IMR-90 (cell line): ENCODE measurements around the gene PLBD2. TPM values are rescaled to one million over a fixed set of nuclear protein-coding genes. Genes with fewer than 3 reads are reported as not detected.

Experiments used
- ATAC-seq: fragments of 200-7000 bp; cut with Tn5 transposase; 2 replicates; pipeline ENCODE4 v1.9.1; 2020; ENCODE audit warnings: low read depth, mild to moderate bottlenecking, moderate library complexity
- BruUV-seq: library from RNA; stranded (reverse); fragments of 400-500 nt; replicated peaks from 2 replicates; lab custom pipeline; 2021; lab: Mats Ljungman, UMichigan
- CTCF ChIA-PET: fragments of 300-600 bp; formaldehyde crosslinking; extraction: SDS; loops from one replicate; lab custom pipeline; 2021; ENCODE audit warnings: antibody characterized with exemption; lab: Yijun Ruan, JAX
- POLR2A ChIA-PET: fragments of 300-600 bp; sonication (Branson Sonifier 250); formaldehyde crosslinking; loops from one replicate; lab custom pipeline; 2022; ENCODE audit warnings: antibody characterized with exemption; ENCODE audit not compliant: unreplicated experiment; lab: Charles Lee
- DNase-seq: peaks from one replicate; pipeline ENCODE4 v3.0.0; 2013
- H2AFZ ChIP-seq: replicated peaks from 2 replicates; pipeline ENCODE3; 2013; ENCODE audit warnings: low read length, mild to moderate bottlenecking; ENCODE audit not compliant: poor library complexity
- H2AK5ac ChIP-seq: 2 replicates; pipeline ENCODE4 v1.6.1; 2013; ENCODE audit warnings: low read depth, low read length, inconsistent platforms
- H2AK9ac ChIP-seq: replicated peaks from 2 replicates; pipeline ENCODE3; 2013; ENCODE audit warnings: mild to moderate bottlenecking, low read depth, low read length, moderate library complexity; ENCODE audit not compliant: poor library complexity
- H2BK120ac ChIP-seq: 2 replicates; pipeline ENCODE4 v1.6.1; 2013; ENCODE audit warnings: low read depth, low read length, inconsistent platforms
- H2BK15ac ChIP-seq: 3 replicates; pipeline ENCODE4 v1.6.1; 2013; ENCODE audit warnings: low read depth, low read length, inconsistent platforms
- H2BK20ac ChIP-seq: 2 replicates; pipeline ENCODE4 v1.6.1; 2013; ENCODE audit warnings: low read depth, mild to moderate bottlenecking, inconsistent platforms, low read length, moderate library complexity
- H2BK5ac ChIP-seq: 2 replicates; pipeline ENCODE4 v1.6.1; 2013; ENCODE audit warnings: mild to moderate bottlenecking, low read depth, low read length, inconsistent platforms; ENCODE audit not compliant: poor library complexity, severe bottlenecking
- H3K14ac ChIP-seq: replicated peaks from 2 replicates; pipeline ENCODE4 v1.6.1; 2013; ENCODE audit warnings: low read depth, low read length, inconsistent platforms
- H3K18ac ChIP-seq: 2 replicates; pipeline ENCODE4 v1.6.1; 2013; ENCODE audit warnings: low read depth, low read length, control low read depth
- H3K23ac ChIP-seq: 2 replicates; pipeline ENCODE4 v1.6.1; 2013; ENCODE audit warnings: low read depth, low read length, inconsistent platforms
- H3K27ac ChIP-seq: 2 replicates; pipeline ENCODE4 v1.5.1; 2013; ENCODE audit warnings: mild to moderate bottlenecking, control low read depth, low read length; ENCODE audit not compliant: insufficient read depth
- H3K27me3 ChIP-seq: 2 replicates; pipeline ENCODE4 v1.6.1; 2013; ENCODE audit warnings: low read length; ENCODE audit not compliant: control insufficient read depth, insufficient read depth
- H3K36me3 ChIP-seq: 2 replicates; pipeline ENCODE4 v1.6.1; 2013; ENCODE audit warnings: low read length, mixed read lengths; ENCODE audit not compliant: control insufficient read depth, insufficient read depth
- H3K4ac ChIP-seq: 2 replicates; pipeline ENCODE4 v1.6.1; 2013; ENCODE audit warnings: low read depth, low read length, inconsistent platforms
- H3K4me1 ChIP-seq: 2 replicates; pipeline ENCODE4 v1.6.1; 2013; ENCODE audit warnings: low read length, mixed read lengths; ENCODE audit not compliant: control insufficient read depth, insufficient read depth
- H3K4me2 ChIP-seq: 2 replicates; pipeline ENCODE4 v1.6.1; 2013; ENCODE audit warnings: low read depth, mild to moderate bottlenecking, control low read depth, low read length, moderate library complexity
- H3K4me3 ChIP-seq: 2 replicates; pipeline ENCODE4 v1.5.1; 2013; ENCODE audit warnings: low read depth, mild to moderate bottlenecking, control low read depth, low read length, moderate library complexity; ENCODE audit not compliant: insufficient read depth
- H3K56ac ChIP-seq: 2 replicates; pipeline ENCODE4 v1.6.1; 2013; ENCODE audit warnings: low read length, inconsistent platforms; ENCODE audit not compliant: insufficient read depth; ENCODE audit errors: extremely low read depth
- H3K79me1 ChIP-seq, 2 experiments: 2 replicates each; pipeline ENCODE4 v1.6.1; 2013; ENCODE audit warnings: low read length in 2 of 2, inconsistent platforms in 1 of 2, low read depth in 1 of 2
- H3K9ac ChIP-seq: 2 replicates; pipeline ENCODE4 v1.6.1; 2013; ENCODE audit warnings: low read depth, low read length, control low read depth
- H3K9me1 ChIP-seq: 2 replicates; pipeline ENCODE4 v1.6.1; 2013; ENCODE audit warnings: low read length, inconsistent platforms; ENCODE audit not compliant: insufficient read depth
- H3K9me3 ChIP-seq: 2 replicates; pipeline ENCODE4 v1.6.1; 2013; ENCODE audit warnings: low read length; ENCODE audit not compliant: control insufficient read depth, insufficient read depth
- H4K20me1 ChIP-seq: 2 replicates; pipeline ENCODE4 v1.6.1; 2013; ENCODE audit warnings: low read length, inconsistent platforms; ENCODE audit not compliant: insufficient read depth
- H4K5ac ChIP-seq: 2 replicates; pipeline ENCODE4 v1.6.1; 2013; ENCODE audit warnings: mild to moderate bottlenecking, low read depth, low read length, control low read depth
- H4K8ac ChIP-seq, 2 experiments: 2 replicates each; pipeline ENCODE4 v1.6.1; 2013; ENCODE audit warnings: low read depth in 2 of 2, low read length in 2 of 2, control low read depth in 1 of 2, inconsistent platforms in 1 of 2
- H4K91ac ChIP-seq: 2 replicates; pipeline ENCODE4 v1.6.1; 2013; ENCODE audit warnings: low read depth, low read length, inconsistent platforms; ENCODE audit not compliant: insufficient read depth
- MAFK ChIP-seq: IDR thresholded peaks from 2 replicates; pipeline ENCODE4 v1.6.1; 2012; ENCODE audit warnings: low read depth, low read length, improper control_type of control experiment
- RAD21 ChIP-seq: IDR thresholded peaks from 2 replicates; pipeline ENCODE4 v1.6.1; 2012; ENCODE audit warnings: low read length, improper control_type of control experiment
- WGBS, 2 experiments: methylation state at CpG; one replicate each; pipeline versions ENCODE4 v1.1.5 to v1.1.7; 2013; ENCODE audit warnings: missing lambda C conversion rate in 2 of 2; ENCODE audit not compliant: insufficient read length in 1 of 2; ENCODE audit errors: extremely low coverage in 2 of 2; 5-methylcytosine and 5-hydroxymethylcytosine counted together
- dilution Hi-C: fragments of 300-500 bp; cut with HindIII; formaldehyde crosslinking; loops from one replicate; pipeline ENCODE4 v1.14.3; 2018; ENCODE audit warnings: low sequenced_read_pairs; ENCODE audit not compliant: unreplicated experiment
- in situ Hi-C: fragments of 300-500 bp; cut with MboI; formaldehyde crosslinking; loops from 3 replicates; pipeline ENCODE4 v1.14.3; 2019; ENCODE audit warnings: low sequenced_read_pairs, inconsistent platforms, mixed read lengths
- intact Hi-C: fragments of 100-400 bp; cut with micrococcal nuclease; formaldehyde crosslinking; loops from 2 replicates; pipeline ENCODE4 v1.10.0; 2022
- polyA plus RNA-seq, 3 experiments: library from polyadenylated mRNA; depleted of rRNA; stranded (reverse); fragments of >200 nt; gene quantifications; 2 replicates each; pipeline ENCODE4 v1.2.3, GENCODE V29; 2012; ENCODE audit warnings: low replicate concordance in 1 of 3
- total RNA-seq: library from RNA; depleted of rRNA; stranded (reverse); fragments of >200 nt; gene quantifications from 2 replicates; pipeline ENCODE4 v1.2.3, GENCODE V29; 2012

The PLBD2 gene
- total and polyA plus RNA-seq, 2 of the 4 experiments (the other 2 are of a cell fraction) = 7.3 to 44.5 TPM

DNA sequence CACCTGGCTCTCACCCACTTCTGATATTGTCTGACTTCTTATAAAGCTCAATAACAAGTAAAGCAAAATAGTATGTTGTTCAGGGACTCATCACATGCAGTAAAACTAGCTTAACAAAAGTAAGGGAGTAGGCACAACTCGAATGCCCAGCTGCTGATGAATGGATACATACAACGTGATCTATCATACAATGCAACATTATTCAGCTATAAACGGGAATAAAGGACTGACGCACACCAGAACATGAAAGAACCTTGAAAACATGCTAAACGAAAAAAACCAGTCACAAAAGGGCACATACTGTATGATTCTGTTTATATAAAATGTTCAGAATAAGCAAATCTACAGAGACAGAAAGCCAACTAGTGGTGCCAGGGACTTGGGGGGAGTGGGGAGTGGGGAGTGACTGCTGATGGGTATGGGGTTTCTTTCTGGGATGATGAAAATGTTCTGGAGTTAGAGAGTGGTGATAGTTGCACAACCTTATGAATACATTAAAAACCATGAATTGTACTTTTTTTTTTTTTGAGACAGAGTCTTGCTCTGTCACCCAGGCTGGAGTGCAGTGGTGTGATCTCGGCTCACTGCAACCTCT lies 11.1 kb downstream of the PLBD2 start:
- H2AK9ac ChIP-seq = no peak overlapping the region
- BruUV-seq = no TSS peak
- H3K27ac ChIP-seq = no peak overlapping the region
- no peak overlapping the region for H2AFZ ChIP-seq
- H3K14ac ChIP-seq = no peak overlapping the region
- in situ Hi-C loops (no loop called here), dilution Hi-C loops (no loop called here), intact Hi-C loops (no loop called here)
- no peaks in the 10 kb centered on the region; the same call in 1 of the 2 replicates for H3K4me1 ChIP-seq
- no peak overlapping the region for H4K8ac ChIP-seq
- no peak overlapping the region for H3K9ac ChIP-seq
- no peak overlapping the region for H2BK5ac ChIP-seq
- H3K4me2 ChIP-seq = no peak overlapping the region
- WGBS, 2 experiments = no CpG with 5 or more reads among the region's 6 CpGs
- CTCF ChIA-PET = interaction anchor here (1.1 kb wide), 1 partner anchor 32 kb away, joined by 5 read pairs; no protein-coding TSS in a partner anchor
- peaks cover 5% of the 10 kb centered on the region; the same call in 1 of the 2 replicates for H4K20me1 ChIP-seq
- no peak overlapping the region for H2BK20ac ChIP-seq
- H3K56ac ChIP-seq = no peak overlapping the region
- no peaks in the 10 kb centered on the region for H3K27me3 ChIP-seq
- no peak overlapping the region for H2BK15ac ChIP-seq
- H3K36me3 ChIP-seq = peaks cover 9% of the 10 kb centered on the region
- no peak for TF ChIP-seq MAFK
- TF ChIP-seq RAD21 = no peak
- H3K18ac ChIP-seq = no peak overlapping the region
- POLR2A ChIA-PET = no interaction called here
- H3K4ac ChIP-seq = no peak overlapping the region
- no peak overlapping the region for H2BK120ac ChIP-seq
- no peak overlapping the region for H4K91ac ChIP-seq
- H3K79me1 ChIP-seq = peaks cover 0 to 22% of the 10 kb centered on the region in 2 experiments; a peak in 3 of 4 replicates
- H3K23ac ChIP-seq = no peak overlapping the region
- ATAC-seq (no peak), DNase-seq (no peak)
- no peaks in the 10 kb centered on the region for H3K9me3 ChIP-seq
- H4K5ac ChIP-seq = no peak overlapping the region
- no peak overlapping the region for H3K4me3 ChIP-seq
- H3K9me1 ChIP-seq = peaks cover 28% of the 10 kb centered on the region
- H2AK5ac ChIP-seq = no peak overlapping the region
